HG03045 (cell line): ENCODE measurements around the gene TBL2.
"Not testable (repeated sequence)": the region's sequence is repeated elsewhere in the genome, so short reads cannot be mapped to it uniquely, and the experiment has no call there.

Experiments used
- ATAC-seq: cut with Tn5 transposase; IDR thresholded peaks from one replicate; pipeline ENCODE4 v1.9.1; 2021; ENCODE audit warnings: mild to moderate bottlenecking, moderate library complexity; ENCODE audit not compliant: unreplicated experiment

Gene TBL2, protein sequence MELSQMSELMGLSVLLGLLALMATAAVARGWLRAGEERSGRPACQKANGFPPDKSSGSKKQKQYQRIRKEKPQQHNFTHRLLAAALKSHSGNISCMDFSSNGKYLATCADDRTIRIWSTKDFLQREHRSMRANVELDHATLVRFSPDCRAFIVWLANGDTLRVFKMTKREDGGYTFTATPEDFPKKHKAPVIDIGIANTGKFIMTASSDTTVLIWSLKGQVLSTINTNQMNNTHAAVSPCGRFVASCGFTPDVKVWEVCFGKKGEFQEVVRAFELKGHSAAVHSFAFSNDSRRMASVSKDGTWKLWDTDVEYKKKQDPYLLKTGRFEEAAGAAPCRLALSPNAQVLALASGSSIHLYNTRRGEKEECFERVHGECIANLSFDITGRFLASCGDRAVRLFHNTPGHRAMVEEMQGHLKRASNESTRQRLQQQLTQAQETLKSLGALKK

DNA sequence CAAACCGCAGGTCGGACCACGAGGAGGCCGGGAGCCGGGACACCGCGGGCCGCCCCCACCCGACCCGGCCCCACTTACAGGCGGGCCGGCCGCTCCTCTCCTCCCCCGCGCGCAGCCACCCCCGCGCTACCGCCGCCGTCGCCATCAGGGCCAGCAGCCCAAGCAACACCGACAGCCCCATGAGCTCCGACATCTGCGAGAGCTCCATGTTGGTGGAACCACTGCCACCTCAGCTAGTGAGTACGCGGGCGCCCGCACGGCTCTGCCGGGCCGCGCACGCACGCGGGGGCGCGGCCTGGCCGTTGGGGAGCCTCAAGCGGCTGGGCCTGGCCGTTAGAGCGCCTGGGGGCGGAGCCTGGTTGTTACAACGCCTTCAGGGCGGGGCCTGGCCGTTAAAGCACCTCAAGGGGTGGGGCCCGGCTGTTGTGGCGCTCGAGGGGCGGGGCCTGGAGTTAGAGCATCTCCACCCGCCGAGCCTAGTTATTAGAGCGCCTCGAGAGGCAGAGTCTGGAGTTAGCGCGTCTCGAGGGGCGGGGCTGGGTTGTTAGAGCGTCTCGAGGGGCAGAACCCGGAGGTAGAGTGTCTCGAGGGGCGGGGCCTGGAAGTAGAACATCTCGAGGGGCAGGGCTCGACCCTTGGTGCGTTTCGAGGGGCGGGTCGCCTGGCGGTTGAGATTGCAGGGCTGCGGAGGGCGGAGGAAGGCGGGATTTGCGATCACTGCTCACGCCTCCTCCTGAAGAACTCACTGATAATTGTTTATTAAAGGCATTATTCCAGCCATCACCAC is at the start of gene TBL2:
Gene TBL2 (minus strand): TSS at position 238 of the 787 bp plus-strand sequence. CDS start 30 bp downstream, at position 208.
- ATAC-seq: peak; percentile 80

DNA sequence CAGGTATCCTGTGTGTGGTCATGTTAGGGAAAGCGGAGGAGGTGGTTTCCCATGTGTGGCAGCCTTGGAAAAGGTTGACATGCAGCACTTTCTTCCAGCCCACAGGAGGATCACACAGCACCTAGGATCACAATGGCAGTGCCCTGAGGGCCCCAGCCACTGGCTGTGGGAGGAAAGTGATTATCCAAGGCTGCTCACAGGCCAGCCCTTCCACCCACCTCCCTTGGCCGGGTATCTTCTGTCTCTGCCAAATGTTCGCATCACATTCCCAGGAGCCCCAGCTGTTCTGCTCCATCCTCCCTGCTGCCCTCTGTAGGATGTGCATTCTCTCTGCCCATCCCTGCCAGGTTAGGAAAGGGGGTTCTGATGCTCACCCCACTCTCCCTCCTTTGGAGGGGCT is 48.4 kb upstream of the TBL2 start:
- ATAC-seq: no peak

DNA sequence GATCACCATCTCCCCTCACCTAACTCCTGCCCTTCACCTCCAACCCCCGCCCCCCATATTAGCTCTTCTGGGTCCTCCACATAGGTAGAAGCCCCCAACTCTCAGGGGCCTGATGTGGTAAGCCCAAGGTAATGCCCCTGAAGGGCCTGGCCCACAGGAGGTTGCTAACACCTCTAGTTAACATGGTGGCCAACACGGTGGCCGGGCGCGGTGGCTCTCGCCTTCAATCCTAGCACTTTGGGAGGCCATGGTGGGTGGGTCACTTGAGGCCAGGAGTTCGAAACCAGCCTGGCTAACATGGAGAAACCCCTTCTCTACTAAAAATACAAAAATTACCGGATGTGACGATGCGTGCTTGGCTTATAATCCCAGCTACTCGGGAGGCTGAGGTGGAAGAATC is 46.9 kb upstream of the TBL2 start:
- no peak for ATAC-seq

DNA sequence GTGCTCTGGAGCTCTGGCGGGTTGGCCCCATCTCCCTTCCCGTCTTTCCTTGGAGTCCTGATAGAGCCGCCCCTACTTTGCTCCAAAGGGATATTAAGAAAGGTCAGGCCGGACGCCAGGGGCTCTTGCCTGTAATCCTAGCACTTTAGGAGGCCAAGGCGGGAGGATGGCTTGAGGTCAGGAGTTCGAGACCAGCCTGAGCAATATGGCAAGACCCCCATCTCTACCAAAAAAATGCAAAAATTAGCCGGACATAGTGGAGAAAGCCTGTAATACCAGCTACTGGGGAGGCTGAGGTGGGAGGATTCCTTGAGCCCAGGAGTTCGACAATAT is 46.3 kb upstream of the TBL2 start:
- no peak for ATAC-seq

DNA sequence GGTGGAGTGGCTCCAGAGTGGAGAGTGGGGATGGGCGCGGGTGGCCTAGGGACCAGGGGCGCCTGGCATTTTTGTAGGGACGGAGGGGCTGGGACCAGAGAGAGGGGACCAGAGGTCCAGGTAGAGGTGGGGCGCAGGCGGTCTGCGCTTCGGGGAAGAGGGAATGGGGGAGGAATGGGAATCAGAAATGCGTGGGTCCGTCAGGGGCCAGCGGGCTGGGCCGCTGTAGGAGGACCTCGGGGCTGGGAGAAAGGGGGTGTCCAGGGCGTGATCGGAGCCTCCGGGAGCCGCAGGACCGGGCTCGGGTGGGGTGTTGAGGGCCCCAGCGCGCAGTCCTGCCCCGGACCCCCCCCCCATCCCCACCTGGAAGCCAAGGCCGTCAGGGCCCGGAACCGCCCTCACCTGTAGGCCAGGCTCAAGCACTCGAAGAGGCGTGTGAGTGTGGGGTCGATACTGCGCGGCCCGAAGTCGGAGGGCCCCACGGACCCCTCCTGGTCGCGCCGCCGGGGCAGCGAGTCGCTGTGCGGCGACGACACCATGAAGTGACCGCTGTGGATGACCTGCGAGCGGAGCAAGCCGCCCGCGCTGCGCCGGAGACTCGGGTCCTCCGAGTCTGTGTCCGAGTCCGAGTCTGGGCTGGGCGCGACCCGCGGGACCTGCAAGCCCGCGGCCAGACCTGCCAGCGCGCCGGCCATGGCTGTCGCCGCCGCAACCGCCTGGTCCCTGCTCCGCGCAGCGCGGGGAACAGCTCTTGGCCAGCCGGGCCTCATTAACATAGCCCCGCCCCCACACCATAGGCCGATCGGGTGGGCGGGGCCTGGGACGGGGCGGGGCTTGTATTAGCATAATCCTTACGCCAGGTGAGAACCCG is 45.7 kb upstream of the TBL2 start, which contains the start of gene MLXIPL:
Gene MLXIPL (minus strand): TSS at position 725 of the 871 bp plus-strand sequence. CDS start 30 bp downstream, at position 695.
- ATAC-seq: no peak

DNA sequence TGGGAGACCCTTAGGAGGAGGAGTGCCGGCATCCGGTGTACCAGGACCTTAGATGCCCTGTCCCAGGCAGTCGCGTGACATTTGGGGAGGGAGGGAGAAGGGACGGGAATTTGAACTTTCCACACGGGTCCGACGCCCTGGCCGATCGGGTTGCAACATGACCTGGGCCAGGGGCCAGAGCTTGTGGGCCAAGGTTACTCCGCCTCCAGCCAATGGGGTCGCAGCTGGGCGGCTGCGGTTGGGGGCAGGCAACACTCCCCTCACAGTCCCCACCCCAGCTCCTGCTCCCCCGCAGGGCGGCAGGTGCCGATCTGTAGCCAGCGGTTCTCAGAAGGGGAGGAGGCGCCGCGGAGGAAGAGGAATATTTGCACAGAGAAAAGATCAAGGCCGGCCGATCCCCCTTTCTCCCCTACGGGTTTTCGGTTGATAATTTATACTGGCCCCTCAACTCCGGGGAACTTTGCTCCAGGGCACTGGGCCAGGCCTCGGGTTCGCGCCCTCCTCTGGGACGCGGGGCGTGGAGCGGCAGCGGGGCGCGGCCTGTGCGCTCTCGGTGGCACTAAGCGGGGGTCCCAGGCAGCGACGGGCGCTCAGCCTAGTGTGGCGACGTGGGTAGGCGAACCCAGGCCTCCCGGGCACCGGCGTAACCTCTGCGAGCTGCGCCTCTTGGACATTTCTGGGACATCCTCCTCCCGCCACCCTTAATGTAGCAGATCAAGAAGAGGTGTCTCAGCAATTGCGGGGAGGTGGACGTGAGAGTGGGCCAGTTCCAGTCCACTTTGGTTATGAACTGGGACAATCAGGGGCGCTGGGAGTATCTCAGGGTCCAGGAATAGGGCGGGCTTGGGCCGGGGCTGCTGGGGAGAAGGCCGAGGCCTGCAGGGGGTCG is 44.8 kb upstream of the TBL2 start:
- ATAC-seq: no peak

DNA sequence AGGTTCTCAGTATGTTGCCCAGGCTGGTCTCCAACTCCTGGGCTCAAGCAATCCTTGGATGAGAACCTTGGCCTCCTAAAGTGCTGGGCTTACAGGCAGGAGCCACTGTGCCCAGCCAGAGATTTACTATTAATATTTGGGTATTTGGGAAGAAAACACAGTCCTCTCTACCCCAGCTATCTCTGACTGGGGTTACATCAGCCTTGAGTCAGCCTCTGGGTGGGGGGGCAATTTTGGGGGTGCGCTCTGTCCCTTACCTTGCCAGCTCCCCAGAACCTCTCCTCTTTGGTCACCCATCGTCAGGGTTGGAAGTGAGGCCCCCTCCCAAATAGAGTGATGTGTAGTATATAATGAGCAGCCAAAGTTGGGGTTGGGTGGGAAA is 44.1 kb upstream of the TBL2 start:
- no peak for ATAC-seq

DNA sequence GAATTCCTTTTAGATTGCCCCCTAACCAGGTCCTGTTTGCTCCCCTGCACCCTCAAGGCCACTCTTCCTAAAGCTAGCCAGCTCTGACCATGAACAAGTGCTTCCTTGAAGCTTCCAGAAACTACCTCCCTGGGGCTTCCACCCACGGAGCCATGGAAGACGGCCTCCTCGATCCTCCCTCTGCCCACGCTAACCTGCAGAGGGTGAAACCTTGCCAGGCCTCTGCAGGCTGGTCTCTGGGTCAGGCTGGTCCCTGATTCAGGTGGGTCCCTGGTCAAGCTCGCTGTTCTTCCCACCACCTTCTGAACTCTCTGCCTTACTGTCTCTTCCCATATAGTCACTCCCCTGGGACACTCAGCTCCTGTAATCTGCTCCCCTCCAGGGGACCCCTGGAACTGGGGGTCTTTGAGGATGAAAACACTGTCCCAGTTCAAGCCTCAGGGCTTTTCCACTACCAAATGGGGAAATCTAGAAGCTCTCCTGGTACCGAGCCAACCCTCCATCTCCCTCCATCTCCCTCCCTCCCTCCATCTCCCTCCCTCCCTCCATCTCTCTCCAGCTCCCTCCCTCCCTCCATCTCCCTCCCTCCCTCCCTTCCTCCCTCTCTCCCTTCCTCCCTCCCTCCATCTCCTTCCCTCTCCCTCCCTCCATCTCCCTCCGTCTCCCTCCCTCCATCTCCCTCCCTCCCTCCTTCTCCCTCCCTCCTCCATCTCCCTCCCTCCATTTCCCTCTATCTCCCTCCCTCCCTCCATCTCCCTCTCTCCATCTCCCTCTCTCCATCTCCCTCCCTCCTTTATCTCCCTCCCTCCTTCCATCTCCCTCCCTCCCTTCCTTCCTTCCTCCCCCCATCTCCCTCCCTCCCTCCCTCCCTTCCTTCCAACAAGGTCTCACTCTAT is 43.0 kb upstream of the TBL2 start:
- no peak for ATAC-seq

DNA sequence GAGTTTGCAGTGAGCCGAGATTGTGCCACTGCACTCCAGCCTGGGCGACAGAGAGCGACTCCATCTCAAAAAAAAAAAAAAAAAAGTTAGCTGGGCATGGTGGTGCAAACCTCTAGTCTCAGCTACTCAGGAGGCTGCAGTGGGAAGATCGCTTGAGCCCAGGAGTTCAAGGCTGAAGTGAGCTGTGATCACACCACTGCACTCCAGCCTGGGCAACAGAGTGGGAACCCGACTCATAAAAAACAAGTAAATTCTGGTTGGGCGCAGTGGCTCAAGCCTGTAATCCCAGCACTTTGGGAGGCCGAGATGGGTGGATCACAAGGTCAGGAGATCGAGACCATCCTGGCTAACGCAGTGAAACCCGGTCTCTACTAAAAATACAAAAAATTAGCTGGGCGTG is 41.0 kb upstream of the TBL2 start:
- ATAC-seq: not testable (repeated sequence)

DNA sequence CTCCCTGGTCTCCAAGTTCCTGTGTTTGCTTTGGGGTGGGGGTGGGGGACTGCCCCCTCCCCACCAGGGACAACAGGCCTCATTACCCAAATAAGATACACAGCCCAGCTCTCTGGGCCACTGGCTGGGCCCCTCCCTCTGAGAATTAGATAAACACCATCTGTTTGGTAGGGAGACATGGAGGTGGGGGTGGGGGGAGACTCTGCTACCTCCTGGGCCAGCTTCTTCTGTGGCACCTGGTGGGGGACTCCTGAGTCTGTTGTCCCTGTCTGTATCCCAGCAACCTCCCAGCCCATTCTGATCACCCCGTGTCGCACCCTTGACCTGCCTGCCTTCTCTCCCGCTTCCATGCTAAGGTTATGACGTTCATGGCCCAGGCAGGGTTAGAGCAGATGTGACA is 40.2 kb upstream of the TBL2 start:
- ATAC-seq: no peak

DNA sequence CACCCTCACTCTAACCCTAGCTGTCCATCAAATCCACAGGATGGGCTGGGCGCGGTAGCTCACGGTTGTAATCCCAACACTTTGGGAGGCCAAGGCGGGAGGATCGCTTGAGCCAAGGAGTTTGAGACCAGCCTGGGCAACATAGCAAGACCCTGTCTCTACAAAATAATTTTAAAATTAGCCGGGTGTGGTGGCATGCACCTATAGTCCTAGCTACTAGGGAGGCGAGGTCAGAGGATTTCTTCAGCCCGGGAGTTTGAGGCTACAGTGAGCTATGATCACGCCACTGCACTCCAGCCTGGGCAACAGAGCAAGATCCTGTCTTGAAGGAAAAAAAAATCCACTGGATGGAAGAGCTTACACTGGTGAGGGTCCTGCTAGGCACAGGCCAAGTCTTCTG is 39.1 kb upstream of the TBL2 start:
- not testable (repeated sequence) for ATAC-seq

DNA sequence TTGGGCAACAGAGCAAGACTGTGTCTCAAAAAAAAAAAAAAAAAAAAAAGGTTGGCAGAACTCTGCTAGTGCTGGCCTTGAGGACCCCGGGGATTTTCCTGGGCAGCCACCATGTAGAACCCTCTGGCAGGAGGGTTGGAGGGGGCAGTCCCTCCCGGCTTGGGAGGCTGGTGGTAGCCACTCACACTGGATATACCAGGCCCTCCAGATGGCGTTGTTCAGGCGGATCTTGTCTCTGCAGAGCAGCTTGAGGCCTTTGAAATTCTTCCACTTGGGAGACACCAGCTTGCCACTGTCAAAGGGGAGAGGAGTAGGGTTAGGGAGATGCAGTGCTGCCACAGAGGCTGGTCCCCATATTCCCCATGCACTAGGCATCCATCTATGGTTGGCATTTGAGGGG is 37.5 kb upstream of the TBL2 start:
- no peak for ATAC-seq

DNA sequence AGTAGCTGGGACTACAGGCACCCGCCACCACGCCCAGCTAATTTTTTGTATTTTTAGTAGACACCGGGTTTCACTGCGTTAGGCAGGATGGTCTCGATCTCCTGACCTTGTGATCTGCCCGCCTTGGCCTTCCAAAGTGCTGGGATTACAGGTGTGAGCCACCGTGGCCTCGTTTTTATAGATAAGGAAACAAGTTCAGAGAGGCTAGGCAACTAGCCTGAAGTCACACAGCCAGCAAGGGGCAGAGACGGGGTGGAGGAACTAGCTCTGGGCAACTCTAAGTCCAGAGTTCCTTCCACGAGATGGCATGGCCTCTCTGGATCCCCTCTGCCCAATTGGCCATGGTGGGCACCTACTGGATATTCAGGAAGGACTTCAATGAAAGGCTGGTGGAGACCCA is 36.6 kb upstream of the TBL2 start:
- not testable (repeated sequence) for ATAC-seq

DNA sequence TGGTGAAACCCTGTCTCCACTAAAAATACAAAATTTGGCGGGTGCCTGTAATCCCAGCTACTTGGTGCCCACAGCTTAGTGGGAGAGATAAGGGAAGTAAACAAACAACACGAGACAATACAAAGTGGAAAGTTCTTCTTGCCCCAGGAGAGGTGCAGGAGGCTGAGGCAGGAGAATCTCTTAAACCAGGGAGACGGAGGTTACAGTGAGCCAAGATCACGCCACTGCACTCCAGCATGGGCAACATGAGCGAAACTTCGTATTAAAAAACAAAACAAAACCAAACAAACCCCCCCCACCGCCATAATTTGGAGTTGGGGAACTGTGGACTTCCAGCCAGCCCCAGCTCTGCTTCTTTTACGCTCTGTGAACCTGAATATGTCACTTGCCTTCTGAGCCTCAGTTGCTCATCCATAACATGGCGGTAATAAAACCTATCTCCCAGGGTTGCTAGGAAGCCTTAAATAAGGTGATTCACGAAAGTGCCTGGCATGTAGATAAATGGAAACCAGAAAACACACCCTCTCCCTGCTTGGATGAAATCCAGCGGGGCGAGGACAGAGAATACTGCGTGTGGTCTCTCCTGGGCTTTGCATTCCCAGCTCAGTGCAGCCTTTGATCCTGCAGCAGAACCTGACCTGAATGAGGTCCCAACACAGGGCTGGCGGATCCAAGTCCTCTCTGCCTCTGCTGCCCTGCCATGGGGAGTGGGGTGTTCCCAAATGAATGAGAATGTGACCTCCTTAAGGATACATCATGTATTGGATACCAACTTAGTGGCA is 35.8 kb upstream of the TBL2 start:
- ATAC-seq: no peak

DNA sequence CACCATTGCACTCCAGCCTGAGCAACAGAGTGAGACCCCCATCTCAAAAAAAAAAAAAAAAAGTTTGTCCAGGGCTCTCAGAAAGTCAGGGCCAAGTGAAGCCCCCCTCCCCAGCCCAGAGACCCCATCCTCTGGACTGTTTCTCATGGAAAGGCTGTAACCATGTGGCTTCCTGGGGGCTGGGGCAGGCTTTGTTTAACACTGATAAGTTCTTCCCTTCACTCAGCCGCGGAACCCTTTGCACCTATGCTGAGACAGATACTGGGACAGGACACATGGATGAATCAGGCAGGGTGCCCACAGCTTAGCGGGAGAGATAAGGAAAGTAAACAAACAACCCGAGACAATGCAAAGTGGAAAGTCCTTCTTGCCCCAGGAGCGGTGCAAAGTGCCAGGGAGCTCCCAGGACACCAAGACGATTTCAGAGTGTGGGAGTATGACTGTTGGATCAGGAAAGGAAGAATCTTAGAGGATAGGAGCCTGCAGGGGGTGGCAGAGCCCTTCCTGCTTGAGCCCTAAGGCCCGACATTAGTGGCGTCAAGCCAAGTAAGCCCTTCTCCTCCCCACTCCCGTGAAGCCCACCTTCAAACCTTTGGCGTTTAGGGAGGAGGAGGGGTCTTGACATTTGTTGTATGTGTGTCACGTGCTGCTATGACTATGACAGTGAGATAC is 34.4 kb upstream of the TBL2 start:
- ATAC-seq: no peak

DNA sequence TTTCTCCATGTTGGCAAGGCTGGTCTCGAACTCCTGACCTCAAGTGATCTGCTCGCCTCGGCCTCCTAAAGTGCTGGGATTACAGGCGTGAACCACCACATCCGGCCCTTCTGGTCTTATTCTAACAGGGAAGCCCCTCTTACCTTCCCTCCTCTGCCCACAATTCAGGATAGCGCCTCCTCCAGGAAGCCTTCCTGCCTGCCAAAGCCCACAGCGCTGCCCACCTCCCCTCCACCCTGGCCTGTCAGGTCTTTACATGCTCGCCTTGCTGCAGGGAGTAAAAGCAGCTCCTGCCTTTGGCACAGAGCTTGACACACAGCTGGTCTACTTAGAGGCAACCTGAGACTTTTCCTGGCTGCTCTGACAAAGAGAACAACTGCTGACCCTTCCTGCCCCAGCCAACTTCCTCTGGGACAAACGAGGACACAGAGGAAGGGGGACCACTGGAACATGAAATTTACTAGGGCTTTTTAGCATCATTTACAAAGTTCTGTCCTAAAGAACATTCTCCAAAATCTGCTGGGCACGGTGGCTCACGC is 32.7 kb upstream of the TBL2 start:
- no peak for ATAC-seq

DNA sequence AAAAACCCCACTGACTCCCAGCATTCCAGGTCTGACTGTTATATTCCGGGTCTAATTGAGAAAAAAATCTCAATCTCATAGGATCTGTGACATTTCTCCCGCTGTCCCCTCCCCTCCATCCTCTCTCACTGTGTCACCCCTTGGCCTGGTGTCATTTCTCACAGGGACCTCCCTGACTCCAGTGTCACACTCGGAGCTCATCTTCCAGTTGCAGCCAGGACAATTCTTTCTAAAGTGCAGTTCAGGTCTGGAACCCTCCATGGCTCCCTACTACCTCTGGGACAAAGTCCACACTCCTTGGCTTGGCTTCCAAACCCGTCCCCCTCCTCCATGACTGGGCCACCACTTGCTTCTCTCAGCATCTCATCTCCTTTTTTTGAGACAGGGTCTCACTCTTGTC is 31.7 kb upstream of the TBL2 start:
- ATAC-seq: no peak

DNA sequence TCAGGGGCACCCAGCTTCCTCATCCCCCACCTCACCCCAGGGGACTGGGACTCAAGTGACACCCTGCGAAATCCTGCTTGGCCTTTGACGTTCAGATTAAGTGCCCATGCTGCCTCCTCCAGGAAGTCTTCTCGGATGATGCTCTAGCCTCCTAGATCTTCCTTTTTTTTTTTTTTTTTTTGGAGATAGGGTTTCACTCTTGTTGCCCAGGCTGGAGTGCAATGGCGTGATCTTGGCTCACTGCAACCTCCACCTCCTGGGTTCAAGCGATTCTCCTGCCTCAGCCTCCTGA is 29.3 kb upstream of the TBL2 start:
- ATAC-seq: not testable (repeated sequence)
